SW 1271 (cell line): ENCODE measurements around the gene DOCK3.
"Not testable (repeated sequence)": the region's sequence is repeated elsewhere in the genome, so short reads cannot be mapped to it uniquely, and the experiment has no call there.

Experiments used
- DNase-seq, 2 experiments: peaks; one replicate each; lab custom pipeline; 2025; lab: John Stamatoyannopoulos, UW

DOCK3 gene

GRCh38 chr3:51360806-51361205 lies 686.1 kb downstream of the DOCK3 start:
- no peak for DNase-seq

GRCh38 chr3:51361746-51362145 lies 687.0 kb downstream of the DOCK3 start:
- no peak for DNase-seq

- no peak for DNase-seq
Measured at GRCh38 chr3:51362476-51362875, 687.7 kb downstream of the DOCK3 start.

- DNase-seq, result not testable (repeated sequence)
Measured at GRCh38 chr3:51368276-51368675, 693.5 kb downstream of the DOCK3 start.

- peak in 1 of 2 experiments; percentile 26 for DNase-seq
Measured at GRCh38 chr3:51371943-51372557, 697.3 kb downstream of the DOCK3 start.

- DNase-seq, result no peak
Measured at GRCh38 chr3:51373658-51374421, 699.1 kb downstream of the DOCK3 start.

GRCh38 chr3:51374456-51374855 lies 699.7 kb downstream of the DOCK3 start:
- DNase-seq, result no peak

GRCh38 chr3:51375136-51375535 lies 700.4 kb downstream of the DOCK3 start:
- DNase-seq, result no peak

- DNase-seq, result no peak
Measured at GRCh38 chr3:51375571-51375970, 700.8 kb downstream of the DOCK3 start.

- no peak for DNase-seq
Measured at GRCh38 chr3:51378065-51378464, 703.3 kb downstream of the DOCK3 start.

GRCh38 chr3:51378726-51379125 lies 704.0 kb downstream of the DOCK3 start:
- no peak for DNase-seq

GRCh38 chr3:51379301-51379700 lies 704.6 kb downstream of the DOCK3 start:
- DNase-seq, result no peak

- no peak for DNase-seq
Measured at GRCh38 chr3:51379746-51380455, 705.2 kb downstream of the DOCK3 start.

GRCh38 chr3:51380601-51381332 lies 706.0 kb downstream of the DOCK3 start:
- no peak for DNase-seq

- DNase-seq, result no peak
Measured at GRCh38 chr3:51381333-51381705, 706.6 kb downstream of the DOCK3 start.

- no peak for DNase-seq
Measured at GRCh38 chr3:51382076-51382745, 707.5 kb downstream of the DOCK3 start.

- no peak for DNase-seq
Measured at GRCh38 chr3:51382947-51383578, 708.3 kb downstream of the DOCK3 start.

- DNase-seq, result peak in 1 of 2 experiments; percentile 29
Measured at GRCh38 chr3:51384055-51384725, 709.5 kb downstream of the DOCK3 start.

GRCh38 chr3:51384726-51385473 lies 710.2 kb downstream of the DOCK3 start, which contains the start of gene MANF:
TSS of gene MANF (plus strand) at chr3:51385291. CDS start at chr3:51385343, 52 bp downstream.
- peak; percentile 84 to 88 for DNase-seq

- no peak for DNase-seq
Measured at GRCh38 chr3:51385621-51386091, 710.9 kb downstream of the DOCK3 start.
